HG03575 (cell line): Measurements from ENCODE around the gene BEND7.

Source experiments
- ATAC-seq: cut with Tn5 transposase; IDR thresholded peaks from one replicate; pipeline ENCODE4 v1.9.1; 2021; ENCODE audit not compliant: unreplicated experiment, insufficient number of reproducible peaks, low FRiP score; ENCODE audit errors: extremely low read depth

The BEND7 gene

DNA sequence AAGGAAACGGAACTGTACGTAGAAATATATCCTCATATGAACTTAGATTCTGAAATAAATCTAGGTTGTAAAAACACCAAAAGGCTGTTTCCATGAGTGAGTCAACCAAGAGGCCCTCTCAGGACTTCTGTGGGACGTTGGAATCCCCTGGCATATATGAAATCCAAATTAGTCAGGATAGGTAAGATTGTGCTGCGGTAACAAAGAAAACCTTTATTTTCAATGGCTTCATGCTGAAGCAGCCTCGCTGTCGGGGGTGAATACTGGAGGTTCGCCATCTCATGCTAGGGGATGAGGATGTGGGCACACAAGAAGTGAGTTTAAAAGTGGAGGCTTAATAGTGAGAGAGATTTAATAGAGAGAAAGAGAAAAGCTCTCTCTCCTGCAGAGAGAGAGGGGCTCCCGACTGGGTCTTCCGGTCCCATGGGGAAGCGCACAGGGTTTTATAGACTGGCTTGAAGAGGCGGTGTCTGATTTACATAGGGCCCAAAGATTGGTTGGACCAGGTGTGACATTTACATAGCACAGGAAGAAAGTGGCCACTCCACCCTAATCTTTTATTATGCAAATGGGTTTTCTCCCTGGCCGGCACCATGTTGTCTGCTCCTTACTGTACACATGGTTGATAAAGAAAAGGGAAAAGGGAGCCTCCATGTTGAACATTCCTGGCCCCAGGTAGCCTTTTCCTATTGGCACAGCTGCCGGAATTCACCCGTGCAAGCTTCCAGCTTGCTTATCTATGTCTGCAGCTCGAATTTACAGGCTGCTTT, 128.4 kb downstream of the BEND7 start:
- no peak for ATAC-seq

DNA sequence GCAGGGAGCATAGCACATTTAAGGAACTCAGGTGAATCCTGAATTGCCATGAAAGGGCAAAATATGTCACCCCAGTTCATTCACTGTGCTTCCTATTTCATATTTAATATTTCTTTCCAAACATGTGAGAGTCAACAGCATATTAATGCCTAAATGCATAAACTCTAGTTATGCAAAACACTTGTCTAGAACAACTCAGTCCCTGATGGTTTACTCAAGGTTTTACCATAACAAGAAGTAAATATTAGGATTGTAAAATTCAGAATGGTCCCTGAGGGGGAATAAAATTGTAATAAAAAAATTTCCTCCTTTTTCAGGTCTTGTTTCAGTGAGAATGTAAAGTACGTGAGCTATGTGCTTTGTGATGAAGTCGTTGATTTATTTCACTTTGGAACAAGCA, 129.1 kb downstream of the BEND7 start:
- ATAC-seq = no peak

DNA sequence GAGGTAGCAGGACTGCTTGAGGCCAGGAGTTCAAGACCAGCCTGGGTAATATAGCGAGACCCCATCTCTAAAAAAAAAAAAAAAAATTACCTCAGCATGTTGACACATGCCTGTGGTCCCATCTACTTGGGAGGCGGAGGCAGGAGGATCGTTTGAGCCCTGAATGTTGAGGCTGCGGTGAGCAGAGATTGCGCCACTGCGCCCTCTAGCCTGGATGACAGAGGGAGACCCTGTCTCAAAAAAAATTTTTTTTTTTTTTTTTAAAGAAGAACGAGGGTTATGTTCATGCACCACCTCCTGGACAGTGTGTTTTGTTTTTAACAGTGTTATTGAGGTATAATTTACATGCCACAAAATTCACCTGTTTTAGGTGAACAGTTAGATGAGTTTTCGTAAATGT, 129.6 kb downstream of the BEND7 start:
- no peak for ATAC-seq

DNA sequence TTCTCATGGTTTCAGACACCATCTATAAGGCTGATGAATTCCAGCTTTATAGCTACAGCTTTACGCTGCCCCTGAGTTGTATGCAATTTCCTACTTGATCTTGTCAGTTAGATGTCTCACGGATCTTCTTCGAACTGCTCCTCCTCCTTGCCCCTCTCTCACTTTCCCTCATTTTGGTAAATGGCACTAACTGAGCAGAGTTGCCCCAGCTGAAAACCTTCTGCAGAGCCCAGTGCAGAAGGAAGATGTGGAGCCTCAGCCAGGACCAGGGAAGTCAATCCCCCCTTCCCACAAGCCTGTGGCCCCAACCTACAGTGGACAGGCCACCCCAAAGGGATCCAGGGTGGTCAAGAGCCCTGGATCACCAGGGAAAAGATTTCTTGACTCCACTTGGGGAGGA, 131.8 kb downstream of the BEND7 start:
- ATAC-seq = no peak

DNA sequence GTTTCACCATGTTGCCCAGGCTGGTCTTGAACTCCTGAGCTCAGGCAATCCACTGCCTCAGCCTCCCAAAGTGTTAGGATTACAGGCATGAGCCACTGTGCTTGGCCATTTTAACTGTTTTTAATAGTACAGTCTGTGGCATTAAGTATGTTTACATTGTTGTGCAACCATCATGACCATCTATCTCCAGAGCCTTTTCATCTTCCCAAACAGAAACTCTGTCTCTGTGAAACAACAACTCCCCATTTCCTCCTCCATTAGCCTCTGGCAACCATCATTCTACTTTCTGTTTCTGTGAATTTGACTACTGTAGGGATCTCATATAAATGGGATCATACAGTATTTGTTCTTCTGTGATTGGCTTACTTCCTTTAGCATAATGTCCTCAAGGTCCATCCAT, 132.4 kb downstream of the BEND7 start:
- ATAC-seq = no peak

DNA sequence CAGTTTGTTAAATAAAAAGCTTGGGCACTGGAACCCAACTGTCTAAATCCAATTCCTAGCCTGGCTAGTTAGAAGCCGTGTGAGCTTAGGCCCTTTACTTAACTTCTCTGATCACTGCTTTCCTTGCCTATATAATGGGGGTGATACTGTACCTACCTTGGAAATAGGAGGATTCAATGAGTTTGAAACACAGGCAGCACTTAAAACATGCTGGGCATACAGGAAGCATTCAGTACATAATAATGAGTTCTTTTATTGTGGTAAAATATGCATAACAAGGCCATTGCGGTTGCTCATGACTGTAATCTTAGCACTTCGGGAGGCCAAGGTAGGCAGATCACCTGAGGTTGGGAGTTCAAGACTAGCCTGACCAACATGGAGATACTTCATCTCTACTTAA, 133.3 kb downstream of the BEND7 start:
- no peak for ATAC-seq

DNA sequence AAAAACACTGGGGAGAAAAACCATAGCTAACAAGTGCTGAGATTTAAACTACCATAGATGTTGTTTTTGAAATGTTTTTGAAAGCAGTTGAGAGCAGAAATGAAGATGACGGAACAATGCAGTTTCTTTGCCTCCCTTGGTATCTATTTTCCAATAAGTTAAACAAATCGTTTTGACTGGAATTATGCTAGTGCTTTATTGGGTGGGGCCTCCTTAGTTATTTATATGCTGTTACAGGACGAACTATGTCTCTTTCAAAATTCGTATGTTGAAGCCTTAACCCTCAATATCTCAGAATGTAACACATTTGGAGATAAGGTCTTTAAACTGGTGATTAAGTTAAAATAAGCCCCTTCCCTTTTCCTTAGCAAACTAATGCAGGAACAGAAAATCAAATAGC, 135.2 kb downstream of the BEND7 start:
- no peak for ATAC-seq

DNA sequence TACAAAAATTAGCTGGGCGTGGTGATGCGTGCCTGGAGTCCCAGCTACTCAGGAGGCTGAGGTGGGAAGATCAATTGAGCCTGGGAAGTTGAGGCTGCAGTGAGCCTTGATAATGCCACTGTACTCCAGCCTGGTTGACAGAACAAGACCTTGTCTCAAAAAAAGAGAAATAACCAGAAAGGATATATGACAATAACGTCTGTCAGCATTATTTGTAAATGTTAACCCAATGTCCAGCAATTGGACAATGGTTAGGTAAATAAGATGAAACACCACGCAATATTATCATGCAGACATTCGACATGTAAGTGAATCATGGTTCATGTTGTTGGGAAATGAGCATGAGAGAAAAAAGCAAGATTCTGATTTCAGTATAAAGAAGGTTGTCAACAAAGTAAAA, 136.1 kb downstream of the BEND7 start:
- no peak for ATAC-seq
